ENCODE data around the gene FBXO28.

DNA sequence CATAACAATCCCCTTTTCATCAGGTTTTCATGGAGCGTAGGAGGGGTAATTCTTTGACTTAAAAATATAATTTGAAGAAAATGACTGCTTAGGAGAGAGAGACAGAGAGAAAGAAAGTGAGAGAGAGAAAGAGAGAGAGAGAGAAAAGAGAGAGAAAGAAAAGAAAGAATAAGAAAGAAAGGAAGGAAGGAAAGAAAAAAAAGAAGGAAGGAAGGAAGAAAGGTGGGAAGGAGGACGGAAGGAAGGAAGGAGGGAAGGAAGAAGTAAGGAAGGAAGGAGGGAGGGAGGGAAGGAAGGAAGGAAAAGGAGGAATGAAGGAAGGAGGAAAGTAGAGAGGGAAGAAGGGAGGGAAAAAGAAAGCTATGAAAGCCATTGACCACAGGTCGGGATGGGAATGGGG is 58.3 kb downstream of the FBXO28 start:
- TF ChIP-seq POLR2A (IDR thresholded peaks at IDR 0.05) (no peak), POLR2AphosphoS5 (IDR thresholded peaks at IDR 0.05) (no peak)

Data from breast epithelium (tissue), 3 donors.